ENCODE data around the gene CNTNAP2. TPM values are rescaled to one million over a fixed set of nuclear protein-coding genes. Genes with fewer than 3 reads are reported as not detected.
"Not testable (repeated sequence)": the region's sequence is repeated elsewhere in the genome, so short reads cannot be mapped to it uniquely, and the experiment has no call there.

CNTNAP2 gene
- total RNA-seq, 4 donors from 2014 or later = not detected

GRCh38 chr7:146223851-146224250 lies 107.2 kb downstream of the CNTNAP2 start:
- Histone ChIP-seq H3K36me3 (no peaks in the 10 kb centered on the region), H3K4me1 (no peaks in the 10 kb centered on the region), H3K9me3 (no peaks in the 10 kb centered on the region), H3K27me3 (no peaks in the 10 kb centered on the region), H3K27ac (no peak overlapping the region), H3K4me3 (no peak overlapping the region)
- ATAC-seq (no peak), DNase-seq (no peak)
- intact Hi-C loops (cut with DNase I; ENCODE audit: low total_unique reads) (no loop called here), in situ Hi-C loops (cut with MboI; ENCODE audit: low sequenced_read_pairs in 4 of 4) (no loop called here)
- TF ChIP-seq POLR2A (IDR thresholded peaks at IDR 0.05) = no peak
- TF ChIP-seq, protein P1, sequence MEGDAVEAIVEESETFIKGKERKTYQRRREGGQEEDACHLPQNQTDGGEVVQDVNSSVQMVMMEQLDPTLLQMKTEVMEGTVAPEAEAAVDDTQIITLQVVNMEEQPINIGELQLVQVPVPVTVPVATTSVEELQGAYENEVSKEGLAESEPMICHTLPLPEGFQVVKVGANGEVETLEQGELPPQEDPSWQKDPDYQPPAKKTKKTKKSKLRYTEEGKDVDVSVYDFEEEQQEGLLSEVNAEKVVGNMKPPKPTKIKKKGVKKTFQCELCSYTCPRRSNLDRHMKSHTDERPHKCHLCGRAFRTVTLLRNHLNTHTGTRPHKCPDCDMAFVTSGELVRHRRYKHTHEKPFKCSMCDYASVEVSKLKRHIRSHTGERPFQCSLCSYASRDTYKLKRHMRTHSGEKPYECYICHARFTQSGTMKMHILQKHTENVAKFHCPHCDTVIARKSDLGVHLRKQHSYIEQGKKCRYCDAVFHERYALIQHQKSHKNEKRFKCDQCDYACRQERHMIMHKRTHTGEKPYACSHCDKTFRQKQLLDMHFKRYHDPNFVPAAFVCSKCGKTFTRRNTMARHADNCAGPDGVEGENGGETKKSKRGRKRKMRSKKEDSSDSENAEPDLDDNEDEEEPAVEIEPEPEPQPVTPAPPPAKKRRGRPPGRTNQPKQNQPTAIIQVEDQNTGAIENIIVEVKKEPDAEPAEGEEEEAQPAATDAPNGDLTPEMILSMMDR (IDR thresholded peaks at IDR 0.05 in 4 of 5, conservative IDR thresholded peaks at IDR 0.05 in 1 of 5) = no peak

DNA sequence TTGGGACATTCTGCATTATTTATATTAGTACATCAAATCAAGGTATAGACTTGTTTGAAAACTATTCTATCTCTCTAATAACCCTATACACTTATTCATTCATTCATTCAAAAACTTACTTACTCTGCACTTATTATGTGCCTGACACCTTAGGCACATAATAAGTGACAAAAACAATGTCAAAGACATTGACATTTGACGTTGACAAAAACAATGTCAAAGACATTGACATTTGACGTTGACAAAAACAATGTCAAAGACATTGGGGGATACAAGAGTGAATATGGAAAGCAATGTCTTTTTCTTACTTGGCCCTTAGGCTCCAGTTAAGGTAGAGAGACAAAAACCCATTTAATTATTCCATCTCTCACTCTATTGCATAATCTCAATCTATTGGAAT lies 116.0 kb downstream of the CNTNAP2 start:
- Histone ChIP-seq H3K9me3 (no peaks in the 10 kb centered on the region), H3K4me3 (no peak overlapping the region), H3K27ac (no peak overlapping the region), H3K36me3 (no peaks in the 10 kb centered on the region), H3K4me1 (no peaks in the 10 kb centered on the region), H3K27me3 (no peaks in the 10 kb centered on the region)
- ATAC-seq = no peak
- in situ Hi-C loops (cut with MboI; ENCODE audit: low sequenced_read_pairs in 4 of 4) (no loop called here), intact Hi-C loops (cut with DNase I; ENCODE audit: low total_unique reads) (no loop called here)
- TF ChIP-seq, protein P1 (IDR thresholded peaks at IDR 0.05 in 4 of 5, conservative IDR thresholded peaks at IDR 0.05 in 1 of 5) = no peak
- no peak for TF ChIP-seq POLR2A (IDR thresholded peaks at IDR 0.05)
- no peak for DNase-seq

DNA sequence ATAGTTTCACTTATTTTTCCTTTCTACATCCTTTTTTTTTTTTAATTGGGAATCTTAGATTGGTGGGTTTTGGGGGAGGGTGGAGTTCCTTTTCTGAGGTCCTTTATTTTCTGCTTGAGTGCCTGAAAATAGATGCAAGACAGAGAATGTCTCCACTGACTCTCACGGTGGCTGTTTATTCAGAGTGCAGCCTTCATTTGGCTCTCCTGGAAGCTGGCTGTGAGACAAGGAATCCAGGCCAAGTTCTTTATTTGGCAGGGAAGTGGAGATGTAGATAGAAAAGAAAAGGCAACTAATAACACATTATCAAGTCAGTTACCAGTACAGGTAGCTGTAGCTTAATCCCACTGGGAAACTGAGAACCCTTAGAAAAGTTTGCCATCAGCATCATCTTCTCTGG lies 118.6 kb downstream of the CNTNAP2 start:
- DNase-seq (no peak), ATAC-seq (no peak)
- no peak overlapping the region for H3K27ac ChIP-seq
- H3K4me3 ChIP-seq = no peak overlapping the region
- H3K36me3 ChIP-seq = no peaks in the 10 kb centered on the region
- intact Hi-C loops (cut with DNase I; ENCODE audit: low total_unique reads) = no loop called here
- in situ Hi-C loops (cut with MboI; ENCODE audit: low sequenced_read_pairs in 4 of 4) = no loop called here
- H3K27me3 ChIP-seq = no peaks in the 10 kb centered on the region
- TF ChIP-seq, protein P1 (IDR thresholded peaks at IDR 0.05 in 4 of 5, conservative IDR thresholded peaks at IDR 0.05 in 1 of 5) = no peak
- no peak for TF ChIP-seq POLR2A (IDR thresholded peaks at IDR 0.05)
- no peaks in the 10 kb centered on the region for H3K4me1 ChIP-seq
- H3K9me3 ChIP-seq = no peaks in the 10 kb centered on the region

DNA sequence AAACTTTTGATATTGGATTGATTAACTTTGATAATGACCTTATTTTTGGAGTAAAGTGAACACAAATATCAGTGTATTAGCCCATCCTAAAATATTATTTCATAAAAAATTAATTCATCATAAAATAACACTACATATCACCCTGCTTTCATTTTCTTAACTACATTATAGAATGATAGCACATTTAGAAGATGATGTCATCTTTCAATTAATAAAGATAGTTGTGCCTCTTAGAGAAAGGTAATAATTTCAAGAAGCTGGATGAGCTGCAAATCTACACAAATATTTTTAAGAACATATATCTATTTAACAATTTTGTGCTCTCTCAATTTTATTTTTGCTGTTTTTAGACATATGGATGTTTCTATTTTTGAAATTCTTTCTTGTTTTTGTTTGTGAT lies 126.1 kb downstream of the CNTNAP2 start:
- H3K27ac ChIP-seq = no peak overlapping the region
- no peak overlapping the region for H3K4me3 ChIP-seq
- intact Hi-C loops (cut with DNase I; ENCODE audit: low total_unique reads) = no loop called here
- H3K9me3 ChIP-seq = no peaks in the 10 kb centered on the region
- in situ Hi-C loops (cut with MboI; ENCODE audit: low sequenced_read_pairs in 4 of 4) = no loop called here
- DNase-seq (no peak), ATAC-seq (no peak)
- no peaks in the 10 kb centered on the region for H3K4me1 ChIP-seq
- H3K27me3 ChIP-seq = no peaks in the 10 kb centered on the region
- TF ChIP-seq POLR2A (IDR thresholded peaks at IDR 0.05) = no peak
- TF ChIP-seq, protein P1 (IDR thresholded peaks at IDR 0.05 in 4 of 5, conservative IDR thresholded peaks at IDR 0.05 in 1 of 5) = no peak
- H3K36me3 ChIP-seq = no peaks in the 10 kb centered on the region

- DNase-seq; H3K27me3 ChIP-seq; H3K9me3 ChIP-seq; in situ Hi-C loops (cut with MboI; ENCODE audit: low sequenced_read_pairs in 4 of 4); intact Hi-C loops (cut with DNase I; ENCODE audit: low total_unique reads); H3K27ac ChIP-seq; ATAC-seq; H3K36me3 ChIP-seq; H3K4me1 ChIP-seq; H3K4me3 ChIP-seq: not testable (repeated sequence)
Observed at GRCh38 chr7:146247991-146248390, 131.4 kb downstream of the CNTNAP2 start.

DNA sequence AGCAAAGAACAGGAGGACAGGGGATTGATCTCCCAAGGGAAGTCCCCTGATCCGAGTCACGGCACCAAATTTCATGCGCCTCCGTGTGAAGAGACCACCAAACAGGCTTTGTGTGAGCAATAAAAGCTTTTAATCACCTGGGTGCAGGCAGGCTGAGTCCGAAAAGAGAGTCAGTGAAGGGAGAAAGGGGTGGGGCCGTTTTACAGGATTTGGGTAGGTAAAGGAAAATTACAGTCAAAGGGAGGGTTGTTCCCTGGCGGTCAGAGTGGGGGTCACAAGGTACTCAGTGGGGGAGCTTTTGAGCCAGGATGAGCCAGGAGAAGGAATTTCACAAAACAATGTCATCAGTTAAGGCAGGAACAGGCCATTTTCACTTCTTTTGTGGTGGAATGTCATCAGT lies 132.1 kb downstream of the CNTNAP2 start:
- intact Hi-C loops (cut with DNase I; ENCODE audit: low total_unique reads); DNase-seq; H3K36me3 ChIP-seq; H3K27ac ChIP-seq; H3K27me3 ChIP-seq; H3K4me1 ChIP-seq; in situ Hi-C loops (cut with MboI; ENCODE audit: low sequenced_read_pairs in 4 of 4); H3K9me3 ChIP-seq; ATAC-seq; H3K4me3 ChIP-seq: not testable (repeated sequence)

Data from gastrocnemius medialis (tissue), 4 donors.